GM21390 (cell line): Measurements from ENCODE around the gene TGFB1I1.
"Not testable (repeated sequence)": the region's sequence is repeated elsewhere in the genome, so short reads cannot be mapped to it uniquely, and the experiment has no call there.

Experiments used
- ATAC-seq: cut with Tn5 transposase; IDR thresholded peaks from one replicate; pipeline ENCODE4 v1.9.1; 2021; ENCODE audit not compliant: unreplicated experiment

TGFB1I1 gene

DNA sequence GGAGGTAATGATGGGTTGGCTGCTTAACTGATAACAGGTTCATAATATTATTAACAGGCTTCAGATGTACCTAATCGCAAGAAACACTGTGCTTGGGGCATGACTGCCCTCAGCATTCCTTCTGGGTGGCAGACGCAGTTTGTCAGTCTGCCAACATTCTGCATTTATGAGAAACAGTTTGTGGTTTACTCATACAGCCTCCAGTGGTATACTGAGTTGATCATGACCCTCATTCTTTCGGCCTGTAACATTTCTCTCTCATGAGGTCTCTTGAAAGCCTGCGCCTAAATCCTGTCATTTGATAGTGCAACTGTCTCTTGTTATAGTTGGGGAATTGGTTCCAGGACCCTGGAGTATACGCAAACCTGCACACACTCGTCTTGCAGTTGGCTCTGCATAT, 41.2 kb downstream of the TGFB1I1 start:
- no peak for ATAC-seq

DNA sequence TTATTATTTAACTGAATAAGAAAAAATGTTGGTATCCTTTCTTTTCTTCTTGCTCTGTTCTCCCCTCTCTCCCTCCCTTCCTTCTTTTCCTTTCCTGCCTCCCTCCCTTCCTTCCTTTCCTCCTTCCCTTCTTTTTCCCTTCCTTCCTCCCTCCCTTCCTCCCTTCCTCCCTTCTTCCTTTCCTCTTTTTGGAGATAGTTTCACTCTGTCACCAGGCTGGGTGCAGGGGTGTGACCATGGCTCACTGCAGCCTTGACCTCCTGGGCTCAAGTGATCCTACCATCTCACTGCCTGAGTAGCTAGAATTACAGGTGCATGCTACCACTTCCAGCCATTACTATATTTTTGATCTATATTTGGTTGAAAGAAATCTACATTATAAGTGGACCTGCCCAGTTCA, 41.9 kb downstream of the TGFB1I1 start:
- ATAC-seq: no peak

DNA sequence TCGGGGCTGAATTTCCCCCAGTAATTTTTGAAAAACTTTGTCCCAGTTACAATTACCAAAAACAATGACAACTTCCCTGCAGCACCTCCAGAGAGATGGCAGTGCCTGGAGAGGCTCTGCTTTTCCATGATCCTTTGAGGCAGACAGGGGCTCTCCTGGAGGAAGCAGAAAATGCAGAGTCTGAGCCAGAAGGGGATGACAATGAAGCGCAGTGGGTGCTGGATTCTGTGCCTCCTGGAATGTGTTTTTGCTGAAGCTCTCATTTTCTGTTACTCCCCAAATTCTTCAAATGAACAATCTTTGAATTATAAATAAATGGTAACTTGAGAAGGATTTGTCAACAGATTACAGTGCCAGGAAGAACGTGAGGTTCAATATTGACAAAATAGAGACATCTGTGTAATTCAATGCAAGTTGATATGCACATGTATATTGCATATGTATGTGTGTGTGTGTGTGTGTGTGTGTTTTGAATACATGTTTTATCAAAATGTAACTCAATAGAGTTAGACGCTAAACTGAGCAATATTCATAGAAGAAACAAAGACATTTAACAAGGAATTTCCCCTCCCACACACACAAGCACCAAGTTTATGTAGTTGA, 45.9 kb downstream of the TGFB1I1 start:
- no peak for ATAC-seq

GRCh38 chr16:31519759-31520431, 47.9 kb downstream of the TGFB1I1 start:
- no peak for ATAC-seq

DNA sequence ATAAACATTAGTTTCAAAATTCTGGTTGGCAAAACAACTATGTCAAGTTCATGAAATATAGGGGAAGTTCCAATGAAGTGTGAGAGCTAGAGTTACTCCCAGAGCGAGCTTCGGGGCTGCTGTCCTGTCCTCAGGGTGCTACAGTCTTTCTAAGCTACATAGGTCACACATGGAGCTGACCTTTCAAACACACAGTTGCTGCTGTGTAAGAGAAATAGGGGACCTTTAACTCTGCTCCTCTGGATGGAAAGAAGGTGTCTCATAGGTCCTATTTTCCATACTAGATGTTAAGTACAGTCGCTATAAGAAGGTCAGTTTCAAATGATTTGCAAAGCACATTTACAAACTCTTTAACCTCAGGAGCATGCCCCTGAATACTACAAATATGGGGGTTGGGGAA, 49.4 kb downstream of the TGFB1I1 start:
- ATAC-seq: no peak

DNA sequence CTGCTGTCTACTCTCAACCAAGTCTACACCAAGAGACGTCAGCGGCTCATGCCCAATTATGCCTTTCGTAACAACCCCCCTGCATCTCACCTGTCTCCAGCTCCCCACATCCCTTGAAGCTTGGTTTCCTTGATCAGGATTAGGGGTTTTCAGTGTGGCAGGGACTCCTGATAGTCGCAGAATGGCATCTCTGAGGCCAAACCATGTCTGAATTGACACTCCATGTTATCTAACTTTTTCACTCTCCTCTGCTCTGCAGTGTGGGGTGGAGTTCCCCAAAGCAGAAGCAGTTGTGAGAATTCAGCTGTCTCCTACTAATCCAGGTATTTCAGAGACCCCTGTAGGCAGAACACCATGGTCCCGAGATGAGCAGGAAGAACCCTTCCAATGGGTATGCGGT, 50.1 kb downstream of the TGFB1I1 start:
- no peak for ATAC-seq

DNA sequence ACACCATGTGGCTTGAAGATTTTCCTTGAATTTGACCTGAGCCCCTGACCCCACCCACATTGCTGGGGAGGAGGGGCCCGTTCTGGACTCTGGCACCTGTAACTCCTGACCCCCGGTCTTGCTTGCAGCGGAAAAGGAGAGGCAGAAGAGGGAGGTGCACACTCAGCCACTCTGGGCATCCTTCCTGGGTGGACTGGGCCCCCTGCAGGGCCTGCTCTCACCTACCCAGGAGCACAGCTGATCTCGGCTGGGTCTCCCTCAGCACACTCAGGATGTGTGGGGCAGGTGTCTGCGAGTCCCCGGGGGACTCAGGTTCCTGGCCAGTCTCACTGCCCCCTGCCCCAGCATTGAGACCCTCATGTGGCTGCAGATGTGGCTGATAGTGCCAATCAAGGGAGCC, 51.8 kb downstream of the TGFB1I1 start:
- ATAC-seq: not testable (repeated sequence)

GRCh38 chr16:31525113-31525512, 53.2 kb downstream of the TGFB1I1 start:
- ATAC-seq: no peak
